Gastroesophageal sphincter (tissue), 4 donors: ENCODE data around the gene DGAT2L6. TPM values are rescaled to one million over a fixed set of nuclear protein-coding genes. Genes with fewer than 3 reads are reported as not detected.
A peak's percentile ranks its signal among the peaks of the same experiment; 100 is the strongest.
"Not testable (repeated sequence)": the region's sequence is repeated elsewhere in the genome, so short reads cannot be mapped to it uniquely, and the experiment has no call there.

Experiments used
- ATAC-seq: fragments of 150-250 bp; one replicate; pipeline ENCODE4 v1.9.1; 2016; ENCODE audit warnings: mild to moderate bottlenecking, moderate library complexity
- H3K27ac ChIP-seq, 4 donors: fragments of 200-600 bp; sonication (generic) in 3 of 4; 1 replicate in 3 of 4; 2 replicates in 1 of 4; pipeline ENCODE4 v1.5.1; 2016 to 2019
- H3K27me3 ChIP-seq: fragments of 200-600 bp; sonication (generic); one replicate; pipeline ENCODE4 v1.5.1; 2019
- H3K36me3 ChIP-seq, 2 donors: fragments of 200-600 bp; sonication (generic); one replicate each; pipeline ENCODE4 v1.5.1; 2019; ENCODE audit warnings: control low read depth in 1 of 2
- H3K4me1 ChIP-seq, 3 donors: fragments of 200-600 bp; sonication (generic); 1 replicate in 2 of 3; 2 replicates in 1 of 3; pipeline ENCODE4 v1.5.1; 2016 to 2019; ENCODE audit warnings: control low read depth in 2 of 3
- H3K4me3 ChIP-seq, 2 donors: fragments of 200-600 bp; sonication (generic); one replicate each; pipeline ENCODE4 v1.5.1; 2019; ENCODE audit warnings: mild to moderate bottlenecking in 1 of 2, moderate library complexity in 1 of 2
- H3K9me3 ChIP-seq, 3 donors: fragments of 200-600 bp; sonication (generic); one replicate each; pipeline ENCODE4 v1.5.1; 2017 to 2019; ENCODE audit warnings: control low read depth in 2 of 3
- CTCF ChIP-seq, 4 experiments: fragments of 200-600 bp in 2 of 4; fragments of 450-650 bp in 2 of 4; sonication (generic) in 1 of 4; IDR thresholded peaks; one replicate each; pipeline ENCODE4 v1.5.1; 2017 to 2019; ENCODE audit warnings: antibody characterized with exemption in 4 of 4, mild to moderate bottlenecking in 2 of 4, moderate library complexity in 2 of 4
- EP300 ChIP-seq: sonication (generic); formaldehyde crosslinking; IDR thresholded peaks from one replicate; pipeline ENCODE4 v1.6.1; 2017; ENCODE audit warnings: antibody characterized with exemption, mild to moderate bottlenecking
- POLR2A ChIP-seq, 2 donors: fragments of 450-650 bp; IDR thresholded peaks; one replicate each; pipeline ENCODE4 v1.6.1; 2017; ENCODE audit warnings: antibody characterized with exemption in 2 of 2, mild to moderate bottlenecking in 2 of 2, moderate library complexity in 1 of 2
- POLR2AphosphoS5 ChIP-seq: sonication (generic); formaldehyde crosslinking; IDR thresholded peaks from one replicate; pipeline ENCODE4 v1.6.1; 2017; ENCODE audit warnings: antibody characterized with exemption
- WGBS, 2 donors: methylation state at CpG; one replicate each; pipeline ENCODE4 v1.1.5; 2018; ENCODE audit warnings: low coverage in 1 of 2; 5-methylcytosine and 5-hydroxymethylcytosine counted together
- total RNA-seq, 4 donors: library from RNA; depleted of rRNA; stranded (reverse); fragments of >200 nt; gene quantifications; one replicate each; pipeline ENCODE4 v1.1.0, GENCODE V29; 2016

DGAT2L6 gene
- total RNA-seq, 4 donors from 2014 or later, result not detected

GRCh38 chrX:70208479-70208878, 31.2 kb downstream of the DGAT2L6 start:
- H3K4me1 ChIP-seq, result no peaks in the 10 kb centered on the region
- TF ChIP-seq CTCF (IDR thresholded peaks at IDR 0.05) (no peak), POLR2AphosphoS5 (no peak), POLR2A (IDR thresholded peaks at IDR 0.05) (no peak), EP300 (no peak)
- H3K9me3 ChIP-seq, result no peaks in the 10 kb centered on the region
- ATAC-seq, result no peak
- no peak overlapping the region for H3K4me3 ChIP-seq
- no peak overlapping the region for H3K27ac ChIP-seq
- H3K36me3 ChIP-seq, result no peaks in the 10 kb centered on the region
- H3K27me3 ChIP-seq, result no peaks in the 10 kb centered on the region

- H3K27ac ChIP-seq, H3K9me3 ChIP-seq, H3K4me1 ChIP-seq, H3K4me3 ChIP-seq, H3K27me3 ChIP-seq, H3K36me3 ChIP-seq, ATAC-seq: not testable (repeated sequence)
- 39 to 45% methylated on average over 2 to 4 of the region's 6 CpGs for WGBS, 2 donors
Observed at GRCh38 chrX:70209570-70209969, 32.3 kb downstream of the DGAT2L6 start.

GRCh38 chrX:70219938-70220764, 42.9 kb downstream of the DGAT2L6 start:
- no peaks in the 10 kb centered on the region for H3K9me3 ChIP-seq
- TF ChIP-seq POLR2AphosphoS5 (no peak), POLR2A (IDR thresholded peaks at IDR 0.05) (no peak), CTCF (IDR thresholded peaks at IDR 0.05) (no peak), EP300 (no peak)
- no peaks in the 10 kb centered on the region for H3K36me3 ChIP-seq
- no peaks in the 10 kb centered on the region for H3K4me1 ChIP-seq
- no peaks in the 10 kb centered on the region for H3K27me3 ChIP-seq
- no peak overlapping the region for H3K4me3 ChIP-seq
- 43 to 65% methylated on average over 2 of the region's 5 CpGs for WGBS, 2 donors
- peak overlapping the region in 1 of 4 donors; percentile 16 for H3K27ac ChIP-seq
- ATAC-seq, result peak; percentile 25

GRCh38 chrX:70226048-70226447, 48.8 kb downstream of the DGAT2L6 start:
- Histone ChIP-seq H3K4me1 (no peaks in the 10 kb centered on the region), H3K9me3 (no peaks in the 10 kb centered on the region), H3K4me3 (no peak overlapping the region), H3K27me3 (no peaks in the 10 kb centered on the region), H3K36me3 (no peaks in the 10 kb centered on the region), H3K27ac (no peak overlapping the region)
- no peak for TF ChIP-seq EP300
- TF ChIP-seq CTCF (IDR thresholded peaks at IDR 0.05), result no peak
- no peak for TF ChIP-seq POLR2A (IDR thresholded peaks at IDR 0.05)
- TF ChIP-seq POLR2AphosphoS5, result no peak
- no peak for ATAC-seq

- H3K4me1 ChIP-seq, result no peaks in the 10 kb centered on the region
- H3K27ac ChIP-seq, result no peak overlapping the region
- 38 to 100% methylated on average over 1 of the region's 2 CpGs for WGBS, 2 donors
- no peaks in the 10 kb centered on the region for H3K36me3 ChIP-seq
- no peak overlapping the region for H3K4me3 ChIP-seq
- no peak for TF ChIP-seq EP300
- no peak for TF ChIP-seq CTCF (IDR thresholded peaks at IDR 0.05)
- no peak for TF ChIP-seq POLR2AphosphoS5
- no peak for TF ChIP-seq POLR2A (IDR thresholded peaks at IDR 0.05)
- no peak for ATAC-seq
- H3K9me3 ChIP-seq, result no peaks in the 10 kb centered on the region
- H3K27me3 ChIP-seq, result no peaks in the 10 kb centered on the region
Observed at GRCh38 chrX:70226687-70227086, 49.4 kb downstream of the DGAT2L6 start.
